ENCODE measurements around the gene KDM4B. TPM values are rescaled to one million over a fixed set of nuclear protein-coding genes. Genes with fewer than 3 reads are reported as not detected.
A peak's percentile ranks its signal among the peaks of the same experiment; 100 is the strongest.

Gene KDM4B
- total and polyA plus RNA-seq, 2 of the 8 experiments (the other 6 are each of a cell fraction or from before 2014, with no cell fraction given), result 12.0 to 31.9 TPM

GRCh38 chr19:5192568-5192967, 223.7 kb downstream of the KDM4B start:
- Histone ChIP-seq H3K18ac (ENCODE audit: extremely low read depth, low read length) (0 out of 2 replicates have a peak overlapping the region, but pooled peaks have one; percentile 60), H3K79me2 (ENCODE audit: control insufficient read depth in 1 of 2, insufficient read depth in 2 of 2, low read length in 2 of 2) (no peaks in the 10 kb centered on the region), H3K23me2 (ENCODE audit: low read depth, low read length) (no peaks in the 10 kb centered on the region), H3K79me1 (ENCODE audit: low read depth, low read length) (no peaks in the 10 kb centered on the region), H2BK12ac (ENCODE audit: low read depth, low read length) (peak overlapping the region; percentile 39; the same call in 1 of the 2 replicates), H2AFZ (ENCODE audit: low read length) (no peak overlapping the region), H4K20me1 (replicated peaks in 1 of 2; ENCODE audit: control insufficient read depth in 1 of 2, insufficient read depth in 2 of 2, low read length in 2 of 2) (no peaks in the 10 kb centered on the region), H2BK120ac (replicated peaks; ENCODE audit: low read depth, low read length) (no peak overlapping the region), H3K4me3 (ENCODE audit: extremely low read depth in 1 of 4, insufficient read depth in 2 of 4, low read depth in 3 of 4, low read length in 4 of 4) (no peak overlapping the region), H2BK15ac (ENCODE audit: low read length) (0 out of 2 replicates have a peak overlapping the region, but pooled peaks have one; percentile 88), H3K36me3 (ENCODE audit: control insufficient read depth in 2 of 4, insufficient read depth in 4 of 4, low read length in 3 of 4) (no peaks in the 10 kb centered on the region), H2BK20ac (ENCODE audit: low read length) (no peak overlapping the region), H2AK5ac (ENCODE audit: low read depth, low read length) (no peak overlapping the region), H3K14ac (ENCODE audit: insufficient read length) (no peak overlapping the region), H3K56ac (replicated peaks; ENCODE audit: insufficient read length, low read depth, low read length) (no peak overlapping the region), H4K91ac (replicated peaks; ENCODE audit: insufficient read length, low read length) (peak overlapping the region; percentile 54), H4K8ac (ENCODE audit: extremely low read depth, insufficient read depth, low read length) (no peak overlapping the region; the same call in 1 of the 2 replicates), H3K9ac (replicated peaks in 1 of 4; ENCODE audit: extremely low read depth in 1 of 4, low read depth in 3 of 4, low read length in 3 of 4) (no peak overlapping the region), H2BK5ac (ENCODE audit: low read depth, low read length) (peak overlapping the region; percentile 92; the same call in 1 of the 2 replicates), H3K4ac (replicated peaks; ENCODE audit: insufficient read length, low read depth, low read length) (no peak overlapping the region), H4K5ac (ENCODE audit: insufficient read length, low read depth, low read length) (no peak overlapping the region), H3K4me2 (ENCODE audit: insufficient read depth in 1 of 2, low read depth in 2 of 2, low read length in 2 of 2) (no peak overlapping the region), H3K27ac (ENCODE audit: low read depth, low read length) (peak overlapping the region; percentile 11; the same call in 1 of the 2 replicates), H3K9me3 (ENCODE audit: insufficient read depth in 2 of 2, low read depth in 1 of 2, low read length in 1 of 2) (no peaks in the 10 kb centered on the region), H3K4me1 (replicated peaks in 1 of 4; ENCODE audit: control insufficient read depth in 3 of 4, insufficient read depth in 4 of 4, low read length in 3 of 4) (peaks cover 0 to 16% (median 7%) of the 10 kb centered on the region in 4 experiments; a peak in 5 of 7 replicates), H3K27me3 (replicated peaks in 1 of 4; ENCODE audit: control insufficient read depth in 3 of 4, extremely low read depth in 1 of 4, insufficient read depth in 3 of 4, low read length in 3 of 4) (no peaks in the 10 kb centered on the region; a peak in 1 of 7 replicates), H3K23ac (ENCODE audit: insufficient read length) (no peak overlapping the region)
- FAIRE-seq (no peak), DNase-seq (ENCODE audit: low read depth in 1 of 2, low spot score in 2 of 2) (peak in 1 of 2 experiments; percentile 50)
- ChIA-PET POLR2A (ENCODE audit: partially characterized antibody) (interaction anchor here (1.1 to 2.1 kb wide), 5 partner anchors 9 to 159 kb away, joined by 3 to 5 read pairs (median 4); no protein-coding TSS in a partner anchor), CTCF (ENCODE audit: partially characterized antibody) (interaction anchor here (0.8 to 2.1 kb wide), 6 partner anchors 16 to 383 kb away, joined by 3 to 8 read pairs (median 4); no protein-coding TSS in a partner anchor)
- TF ChIP-seq, protein P1, sequence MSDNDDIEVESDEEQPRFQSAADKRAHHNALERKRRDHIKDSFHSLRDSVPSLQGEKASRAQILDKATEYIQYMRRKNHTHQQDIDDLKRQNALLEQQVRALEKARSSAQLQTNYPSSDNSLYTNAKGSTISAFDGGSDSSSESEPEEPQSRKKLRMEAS (IDR thresholded peaks at IDR 0.05), result no peak
- no peak for TF ChIP-seq GABPA (IDR thresholded peaks at IDR 0.05; ENCODE audit: borderline replicate concordance, insufficient read depth, low read length)
- TF ChIP-seq, protein P2, sequence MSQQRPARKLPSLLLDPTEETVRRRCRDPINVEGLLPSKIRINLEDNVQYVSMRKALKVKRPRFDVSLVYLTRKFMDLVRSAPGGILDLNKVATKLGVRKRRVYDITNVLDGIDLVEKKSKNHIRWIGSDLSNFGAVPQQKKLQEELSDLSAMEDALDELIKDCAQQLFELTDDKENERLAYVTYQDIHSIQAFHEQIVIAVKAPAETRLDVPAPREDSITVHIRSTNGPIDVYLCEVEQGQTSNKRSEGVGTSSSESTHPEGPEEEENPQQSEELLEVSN (IDR thresholded peaks at IDR 0.05), result peak; percentile 33; the same call in 1 of the 2 replicates
- TF ChIP-seq FOSL1 (IDR thresholded peaks at IDR 0.05; ENCODE audit: insufficient read depth, low read depth, low read length), result no peak
- TF ChIP-seq YY1 (IDR thresholded peaks at IDR 0.05; ENCODE audit: low read depth, low read length), result peak; percentile 75; the same call in 1 of the 2 replicates
- TF ChIP-seq PHF8 (conservative IDR thresholded peaks at IDR 0.05; ENCODE audit: low read depth, low read length), result no peak
- no peak for TF ChIP-seq CEBPB (IDR thresholded peaks at IDR 0.05; ENCODE audit: low read depth, low read length)
- TF ChIP-seq, protein P3, sequence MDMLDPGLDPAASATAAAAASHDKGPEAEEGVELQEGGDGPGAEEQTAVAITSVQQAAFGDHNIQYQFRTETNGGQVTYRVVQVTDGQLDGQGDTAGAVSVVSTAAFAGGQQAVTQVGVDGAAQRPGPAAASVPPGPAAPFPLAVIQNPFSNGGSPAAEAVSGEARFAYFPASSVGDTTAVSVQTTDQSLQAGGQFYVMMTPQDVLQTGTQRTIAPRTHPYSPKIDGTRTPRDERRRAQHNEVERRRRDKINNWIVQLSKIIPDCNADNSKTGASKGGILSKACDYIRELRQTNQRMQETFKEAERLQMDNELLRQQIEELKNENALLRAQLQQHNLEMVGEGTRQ (IDR thresholded peaks at IDR 0.05; ENCODE audit: low read length), result no peak
- no peak for TF ChIP-seq TAF7 (optimal IDR thresholded peaks at IDR 0.05; ENCODE audit: borderline replicate concordance, low read depth, low read length)
- WGBS, 2 experiments (ENCODE audit: extremely low coverage in 1 of 2, insufficient coverage in 1 of 2, insufficient read length in 1 of 2, insufficient replicate concordance in 2 of 2, low coverage in 1 of 2, low lambda C conversion rate in 2 of 2, missing lambda C conversion rate in 1 of 2), result 83% methylated on average over 5 of the region's 5 CpGs; no CpG with 5 or more reads in 1 of the 2 experiments
